HCT116 (cell line): ENCODE measurements around the gene EEFSEC.

Source experiments
- EZH2phosphoT487 ChIP-seq: fragments of 200-600 bp; IDR thresholded peaks from 2 replicates; pipeline ENCODE4 v1.6.1; 2018; ENCODE audit warnings: antibody characterized with exemption, borderline replicate concordance
- MAX ChIP-seq: IDR thresholded peaks from 2 replicates; pipeline ENCODE4 v1.6.1; 2012
- POLR2A ChIP-seq: IDR thresholded peaks from 2 replicates; pipeline ENCODE4 v1.7.0; 2011; ENCODE audit warnings: borderline replicate concordance; ENCODE audit not compliant: insufficient read depth, insufficient read length; ENCODE audit errors: extremely low read depth
- RAD21 ChIP-seq: IDR thresholded peaks from 2 replicates; pipeline ENCODE4 v1.6.1; 2012; ENCODE audit warnings: low read depth, mild to moderate bottlenecking
- SIN3A ChIP-seq: IDR thresholded peaks from 2 replicates; pipeline ENCODE4 v1.6.1; 2012; ENCODE audit warnings: low read depth
- SP1 ChIP-seq: IDR thresholded peaks from 2 replicates; pipeline ENCODE4 v1.6.1; 2012; ENCODE audit warnings: low read depth
- SRF ChIP-seq: IDR thresholded peaks from 2 replicates; pipeline ENCODE4 v1.6.1; 2012; ENCODE audit warnings: low read depth
- YY1 ChIP-seq: IDR thresholded peaks from 2 replicates; pipeline ENCODE4 v1.6.1; 2011; ENCODE audit warnings: low read length, low read depth, moderate library complexity, mild to moderate bottlenecking; ENCODE audit not compliant: insufficient replicate concordance; ENCODE audit errors: extremely low read depth
- TF ChIP-seq, protein P1 (sequence below), 3 experiments: fragments of 200-600 bp in 1 of 3; sonication (generic) in 1 of 3; IDR thresholded peaks in 2 of 3; conservative IDR thresholded peaks in 1 of 3; 2 replicates each; pipeline ENCODE4 v1.5.1; 2012 to 2017; ENCODE audit warnings: low read depth in 2 of 3, low read length in 2 of 3, antibody characterized with exemption in 1 of 3, borderline replicate concordance in 1 of 3, control low read depth in 1 of 3, mild to moderate bottlenecking in 1 of 3, mixed read lengths in 1 of 3, mixed run types in 1 of 3, moderate library complexity in 1 of 3; ENCODE audit not compliant: insufficient read depth in 1 of 3

DNA sequence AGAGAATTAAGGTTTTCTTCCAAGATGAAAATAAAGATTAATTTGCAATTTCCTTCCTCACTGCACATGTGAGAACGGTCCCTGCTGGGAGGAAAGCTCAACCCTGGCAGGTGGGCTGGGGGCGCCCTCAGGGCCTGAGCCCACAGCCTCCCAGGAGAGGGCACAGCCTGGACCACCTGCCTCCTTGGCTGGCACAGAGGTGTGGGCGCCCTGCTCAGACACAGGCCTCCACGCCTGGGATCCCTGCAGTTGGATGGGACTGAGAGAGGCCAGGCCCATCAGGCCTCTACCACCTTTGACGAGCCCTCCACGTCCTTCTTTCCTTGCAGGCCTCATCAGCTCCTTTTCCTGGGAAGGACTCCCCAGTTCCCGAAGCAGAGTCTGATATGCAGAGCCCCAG is 267.0 kb downstream of the EEFSEC start:
- TF ChIP-seq, protein P1, sequence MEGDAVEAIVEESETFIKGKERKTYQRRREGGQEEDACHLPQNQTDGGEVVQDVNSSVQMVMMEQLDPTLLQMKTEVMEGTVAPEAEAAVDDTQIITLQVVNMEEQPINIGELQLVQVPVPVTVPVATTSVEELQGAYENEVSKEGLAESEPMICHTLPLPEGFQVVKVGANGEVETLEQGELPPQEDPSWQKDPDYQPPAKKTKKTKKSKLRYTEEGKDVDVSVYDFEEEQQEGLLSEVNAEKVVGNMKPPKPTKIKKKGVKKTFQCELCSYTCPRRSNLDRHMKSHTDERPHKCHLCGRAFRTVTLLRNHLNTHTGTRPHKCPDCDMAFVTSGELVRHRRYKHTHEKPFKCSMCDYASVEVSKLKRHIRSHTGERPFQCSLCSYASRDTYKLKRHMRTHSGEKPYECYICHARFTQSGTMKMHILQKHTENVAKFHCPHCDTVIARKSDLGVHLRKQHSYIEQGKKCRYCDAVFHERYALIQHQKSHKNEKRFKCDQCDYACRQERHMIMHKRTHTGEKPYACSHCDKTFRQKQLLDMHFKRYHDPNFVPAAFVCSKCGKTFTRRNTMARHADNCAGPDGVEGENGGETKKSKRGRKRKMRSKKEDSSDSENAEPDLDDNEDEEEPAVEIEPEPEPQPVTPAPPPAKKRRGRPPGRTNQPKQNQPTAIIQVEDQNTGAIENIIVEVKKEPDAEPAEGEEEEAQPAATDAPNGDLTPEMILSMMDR (IDR thresholded peaks at IDR 0.05 in 2 of 3, conservative IDR thresholded peaks at IDR 0.05 in 1 of 3; ENCODE audit: borderline replicate concordance in 1 of 3, insufficient read depth in 1 of 3, low read depth in 2 of 3, low read length in 2 of 3), result no peak
- no peak for TF ChIP-seq EZH2phosphoT487
- no peak for TF ChIP-seq SP1
- TF ChIP-seq MAX, result no peak
- TF ChIP-seq SIN3A, result no peak
- no peak for TF ChIP-seq RAD21
- no peak for TF ChIP-seq POLR2A
- TF ChIP-seq YY1, result no peak
- TF ChIP-seq SRF, result no peak
